Omental fat pad (tissue), 4 donors: Measurements from ENCODE around the gene NEK7. TPM values are rescaled to one million over a fixed set of nuclear protein-coding genes. Genes with fewer than 3 reads are reported as not detected.
"Not testable (repeated sequence)": the region's sequence is repeated elsewhere in the genome, so short reads cannot be mapped to it uniquely, and the experiment has no call there.

Experiments
- ATAC-seq: fragments of 150-250 bp; one replicate; pipeline ENCODE4 v1.9.1; 2016; ENCODE audit warnings: mild to moderate bottlenecking, moderate library complexity; ENCODE audit not compliant: low FRiP score
- DNase-seq: peaks from one replicate; pipeline ENCODE4 v3.0.0-alpha.2; 2019; ENCODE audit warnings: low spot score
- CTCF ChIP-seq, 3 donors: fragments of 450-650 bp; IDR thresholded peaks; one replicate each; pipeline ENCODE4 v1.5.1; 2016 to 2017; ENCODE audit warnings: antibody characterized with exemption in 3 of 3, mild to moderate bottlenecking in 3 of 3, moderate library complexity in 2 of 3
- total RNA-seq, 4 donors: library from RNA; depleted of rRNA; stranded (reverse); fragments of >200 nt; gene quantifications; one replicate each; pipeline ENCODE4 v1.1.0, GENCODE V29; 2016

The NEK7 gene
- total RNA-seq, 4 donors from 2014 or later = 75.0 to 115 (median 89.9) TPM

GRCh38 chr1:198295225-198295624 is 138.4 kb downstream of the NEK7 start:
- ATAC-seq (no peak), DNase-seq (no peak)
- no peak for TF ChIP-seq CTCF (IDR thresholded peaks at IDR 0.05)

- no peak for ATAC-seq
- DNase-seq = no peak
- TF ChIP-seq CTCF (IDR thresholded peaks at IDR 0.05) = no peak
Measured at GRCh38 chr1:198295971-198296370, 139.2 kb downstream of the NEK7 start.

- TF ChIP-seq CTCF (IDR thresholded peaks at IDR 0.05) = no peak
- DNase-seq = no peak
- ATAC-seq = no peak
Measured at GRCh38 chr1:198297281-198297680, 140.5 kb downstream of the NEK7 start.

- ATAC-seq = no peak
- TF ChIP-seq CTCF (IDR thresholded peaks at IDR 0.05) = no peak
- no peak for DNase-seq
Measured at GRCh38 chr1:198298640-198299039, 141.8 kb downstream of the NEK7 start.

GRCh38 chr1:198300451-198300850 is 143.7 kb downstream of the NEK7 start:
- TF ChIP-seq CTCF (IDR thresholded peaks at IDR 0.05) = no peak
- ATAC-seq (no peak), DNase-seq (no peak)

- DNase-seq (no peak), ATAC-seq (no peak)
- TF ChIP-seq CTCF (IDR thresholded peaks at IDR 0.05) = no peak
Measured at GRCh38 chr1:198304431-198304830, 147.6 kb downstream of the NEK7 start.

GRCh38 chr1:198314817-198315216 is 158.0 kb downstream of the NEK7 start:
- not testable (repeated sequence) for DNase-seq, ATAC-seq

- ATAC-seq, DNase-seq: not testable (repeated sequence)
Measured at GRCh38 chr1:198315331-198315730, 158.5 kb downstream of the NEK7 start.
